NCI-H1092 treated with DMSO at 0.1 percent for 48 hours (cell line): ENCODE measurements around the gene CHCHD6.
A peak's percentile ranks its signal among the peaks of the same experiment; 100 is the strongest.

Experiments used
- DNase-seq: peaks from one replicate; lab custom pipeline; 2025; lab: John Stamatoyannopoulos, UW

Gene CHCHD6

GRCh38 chr3:126959921-126960603 lies 256.0 kb downstream of the CHCHD6 start:
- peak; percentile 31 for DNase-seq

DNA sequence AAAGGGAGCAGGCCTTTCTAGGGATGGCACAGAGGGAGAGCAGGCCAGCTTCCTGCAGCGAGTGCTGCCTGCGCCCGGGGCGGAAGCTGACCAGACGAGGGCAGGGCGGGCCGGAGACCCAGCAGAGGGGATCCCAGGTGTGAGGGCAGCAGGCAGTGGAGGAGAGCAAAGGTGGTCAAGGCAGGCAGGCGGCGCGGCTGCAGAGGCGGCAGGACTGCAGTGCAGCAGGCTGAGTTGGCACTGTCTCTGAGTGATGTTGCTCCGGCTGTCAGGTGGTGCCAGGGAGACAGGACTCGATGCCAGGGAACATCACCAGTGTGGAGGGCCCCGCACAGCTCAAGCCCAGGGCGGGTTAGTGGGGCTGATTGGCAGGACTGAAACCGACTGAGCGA lies 256.6 kb downstream of the CHCHD6 start:
- no peak for DNase-seq

GRCh38 chr3:126961191-126961790 lies 257.3 kb downstream of the CHCHD6 start:
- DNase-seq, result no peak

DNA sequence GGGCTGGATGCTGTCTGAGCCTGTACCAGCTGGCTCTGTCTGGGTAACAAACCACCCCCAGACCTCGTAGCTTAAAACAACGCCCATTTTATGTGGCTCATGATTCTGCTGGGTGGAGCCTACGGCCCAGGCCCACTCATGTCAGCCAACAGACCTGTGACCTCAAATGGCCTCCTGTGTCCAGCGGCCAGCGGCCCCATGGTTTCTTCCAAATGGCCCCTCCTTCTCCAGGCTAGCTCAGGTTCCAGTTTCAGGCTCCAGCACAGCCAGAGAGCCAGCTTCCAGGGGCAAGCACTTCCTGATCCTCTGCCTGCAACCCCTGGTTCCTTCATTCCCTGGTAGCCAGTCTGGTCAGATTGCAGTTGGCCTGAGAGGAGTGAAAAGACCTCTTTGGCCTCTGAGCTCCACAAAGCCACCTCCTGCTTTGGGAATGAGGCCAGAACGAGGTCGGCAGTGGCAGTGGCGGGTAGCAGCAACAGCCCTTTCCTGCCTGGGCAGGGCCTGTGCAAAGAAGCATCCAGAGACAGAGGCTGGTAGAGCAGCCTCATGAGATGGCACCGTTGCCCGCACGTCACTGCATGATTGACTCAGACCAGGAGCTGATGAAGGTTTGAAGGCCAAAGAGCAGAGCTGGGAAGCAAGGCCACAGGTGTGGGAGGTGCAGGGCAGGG lies 257.9 kb downstream of the CHCHD6 start:
- no peak for DNase-seq

- no peak for DNase-seq
These were observed 258.7 kb downstream of the CHCHD6 start for GRCh38 chr3:126962756-126963155.

DNA sequence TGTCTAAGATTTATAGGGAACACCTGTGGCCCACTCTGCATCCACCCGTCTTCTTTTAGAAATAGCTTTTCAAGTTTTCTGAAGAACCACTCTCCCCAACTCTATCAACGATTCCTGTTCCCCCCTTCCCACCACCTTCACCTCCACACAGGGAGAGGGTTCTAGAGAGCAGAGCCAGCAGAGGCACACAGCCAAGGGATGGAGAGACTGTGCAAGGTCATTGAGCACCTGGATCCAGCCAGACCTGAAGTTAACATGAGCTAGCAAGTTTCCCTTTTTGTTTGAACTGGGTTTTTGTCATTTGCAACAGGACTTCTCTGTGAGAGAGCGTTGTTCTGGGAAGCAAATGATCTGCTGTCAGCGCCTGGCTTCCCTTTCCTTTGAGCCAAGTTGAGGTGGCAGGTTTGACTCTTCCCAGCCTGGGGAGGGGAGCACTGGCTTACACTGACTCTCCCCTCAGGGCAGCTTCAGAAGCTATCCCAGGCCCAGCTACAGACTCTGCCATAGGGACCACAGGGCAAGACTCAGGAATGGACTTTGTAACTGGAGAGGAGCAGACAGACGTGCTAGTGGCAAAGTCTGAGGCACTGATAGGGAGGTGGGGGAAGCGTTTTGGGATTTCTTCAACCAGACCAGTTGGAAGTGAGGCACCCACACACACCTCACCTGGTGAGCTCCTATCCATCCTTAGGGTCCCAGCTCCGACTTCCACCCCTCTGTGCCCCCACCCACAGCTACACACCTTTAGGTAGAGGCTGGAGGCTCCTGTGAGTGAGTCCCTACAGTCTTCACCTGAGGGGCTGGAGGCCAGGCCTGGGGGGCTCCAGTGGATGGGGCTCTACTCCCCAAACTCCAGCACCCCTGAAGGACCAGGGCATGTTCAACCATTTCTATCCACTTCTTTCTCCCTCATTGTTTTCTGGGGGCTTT lies 259.5 kb downstream of the CHCHD6 start:
- DNase-seq, result no peak

GRCh38 chr3:126964261-126964660 lies 260.2 kb downstream of the CHCHD6 start:
- DNase-seq, result no peak

- DNase-seq, result no peak
These were observed 260.9 kb downstream of the CHCHD6 start for GRCh38 chr3:126964950-126965349.

- DNase-seq, result no peak
These were observed 261.6 kb downstream of the CHCHD6 start for GRCh38 chr3:126965526-126966080.

- DNase-seq, result no peak
These were observed 263.3 kb downstream of the CHCHD6 start for GRCh38 chr3:126967386-126967785.

- DNase-seq, result no peak
These were observed 264.7 kb downstream of the CHCHD6 start for GRCh38 chr3:126968391-126969390.

GRCh38 chr3:126969586-126969985 lies 265.5 kb downstream of the CHCHD6 start:
- DNase-seq, result no peak

DNA sequence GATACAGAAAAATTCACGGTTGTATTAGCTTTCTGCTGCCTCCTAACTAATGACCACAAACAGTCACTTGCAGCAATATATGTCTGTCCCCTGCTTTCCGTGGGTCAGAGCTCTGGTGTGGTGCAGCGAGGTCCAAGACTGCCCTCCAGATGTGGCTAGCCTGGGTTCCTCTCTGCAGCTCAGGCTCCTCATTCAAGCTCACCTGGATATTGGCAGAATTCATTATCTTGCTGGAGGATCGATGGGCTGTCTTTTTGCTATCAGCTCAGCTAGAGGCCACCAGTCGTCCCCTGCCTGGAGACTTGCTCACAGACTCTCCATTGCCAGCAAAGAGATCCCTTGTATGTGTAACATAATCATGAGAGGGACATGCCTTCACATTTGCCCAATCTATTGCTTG lies 266.1 kb downstream of the CHCHD6 start:
- no peak for DNase-seq

- DNase-seq, result no peak
These were observed 266.9 kb downstream of the CHCHD6 start for GRCh38 chr3:126970921-126971320.

DNA sequence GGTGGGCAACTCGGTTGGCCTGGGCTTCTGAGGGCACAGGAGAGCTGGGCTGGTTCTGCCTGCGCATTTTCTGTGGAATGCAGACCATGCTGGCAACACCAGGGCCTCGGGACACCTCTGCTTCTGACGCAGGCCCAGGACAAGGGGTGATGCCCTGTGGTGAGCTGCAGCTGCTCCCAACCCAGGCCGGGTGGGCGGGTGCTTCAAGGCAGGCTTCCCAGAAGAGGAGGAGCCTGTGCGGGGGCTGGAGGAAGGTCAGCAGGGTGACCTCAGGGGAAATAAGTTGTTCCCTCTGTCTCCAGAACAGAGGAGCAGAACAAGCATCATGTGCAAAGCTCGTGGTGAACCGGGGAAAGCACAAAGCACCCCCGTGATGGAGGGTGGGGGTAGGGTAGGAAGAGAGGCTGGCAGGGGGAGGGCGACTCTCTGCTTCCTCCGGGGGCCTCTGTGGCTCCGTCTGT lies 267.9 kb downstream of the CHCHD6 start:
- DNase-seq, result no peak

DNA sequence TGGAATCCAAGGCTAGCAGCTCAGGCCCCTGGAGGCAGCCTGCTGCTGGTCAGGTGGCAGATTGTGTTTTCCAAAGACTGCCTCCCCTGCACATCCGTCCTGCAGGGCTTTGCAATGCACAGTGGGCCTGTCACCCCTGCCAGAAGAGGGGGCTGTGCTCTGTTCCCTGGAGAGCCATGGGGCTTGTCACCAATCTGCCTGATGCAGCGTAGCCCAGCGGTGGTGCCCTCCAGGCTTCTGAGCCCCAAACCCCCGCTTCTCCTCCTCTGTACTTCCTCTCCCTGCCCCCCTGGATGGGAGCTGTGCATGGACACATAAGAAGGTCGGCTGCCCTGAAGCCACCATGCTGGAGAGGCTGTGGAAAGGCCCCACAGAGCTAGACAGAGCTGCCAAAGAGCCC lies 268.8 kb downstream of the CHCHD6 start:
- no peak for DNase-seq

DNA sequence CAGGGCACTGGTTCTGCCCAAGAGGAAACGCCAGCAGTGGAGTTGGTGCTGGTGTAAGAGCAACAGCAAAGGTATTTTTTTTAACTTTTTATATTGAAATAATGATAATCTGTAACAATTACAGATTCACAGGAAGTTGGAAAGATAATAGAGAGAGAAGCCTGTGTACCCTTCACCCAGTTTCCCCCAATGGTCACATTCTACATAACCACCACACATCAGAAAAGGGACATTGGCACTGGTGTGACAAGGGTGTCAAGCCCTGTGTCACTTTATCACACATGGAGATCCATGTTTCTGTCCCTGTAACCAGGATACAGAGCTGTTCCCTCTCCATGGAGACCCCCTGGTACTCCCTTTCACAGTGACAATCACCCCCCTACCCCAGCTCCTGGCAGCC lies 269.8 kb downstream of the CHCHD6 start:
- DNase-seq, result no peak

DNA sequence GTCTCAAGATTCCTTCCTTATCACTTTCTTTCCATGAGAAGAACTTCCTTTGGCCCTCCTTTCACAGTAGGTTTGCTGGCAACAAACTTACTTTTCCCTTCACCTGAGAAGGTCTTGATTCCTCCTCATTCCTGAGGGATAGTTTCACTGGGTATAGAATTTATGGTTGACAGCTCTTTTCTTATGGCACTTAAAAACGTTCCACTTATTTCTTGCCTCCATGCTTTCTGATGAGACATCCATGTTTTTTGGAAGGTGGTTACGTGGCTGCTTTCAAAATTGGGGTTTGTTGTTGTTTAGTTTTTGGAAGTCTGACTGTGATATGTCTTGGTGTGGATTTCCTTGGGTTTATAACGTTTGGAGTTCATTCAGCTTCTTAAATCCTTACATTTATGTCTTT lies 270.7 kb downstream of the CHCHD6 start:
- DNase-seq, result no peak

DNA sequence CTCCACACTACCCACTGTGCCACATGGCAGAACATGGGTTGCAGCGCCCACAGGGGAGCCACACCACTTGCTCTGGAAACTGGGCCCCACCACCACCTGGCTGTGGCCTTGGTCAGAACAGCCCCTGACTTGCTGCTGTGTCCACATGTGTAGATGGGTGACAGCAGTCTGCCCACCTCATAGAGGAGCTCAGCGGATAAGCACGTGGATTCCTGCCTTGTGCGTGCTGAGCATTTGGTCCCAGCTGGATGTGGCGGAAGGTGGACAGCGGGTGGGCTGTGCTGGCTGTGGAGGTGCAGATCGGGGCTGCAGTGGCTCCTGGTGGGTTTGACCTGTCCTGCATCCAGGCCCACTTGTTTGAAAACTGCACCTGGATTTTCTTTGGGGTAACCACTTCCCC lies 272.9 kb downstream of the CHCHD6 start:
- no peak for DNase-seq

GRCh38 chr3:126977821-126978220 lies 273.8 kb downstream of the CHCHD6 start:
- no peak for DNase-seq

- no peak for DNase-seq
These were observed 274.3 kb downstream of the CHCHD6 start for GRCh38 chr3:126978291-126978690.
